Transverse colon (tissue), 3 donors: ENCODE measurements around the gene HMG20A.

Experiments
- CTCF ChIP-seq, 5 experiments: fragments of 200-600 bp in 3 of 5; fragments of 450-650 bp in 2 of 5; sonication (generic) in 3 of 5; IDR thresholded peaks; 1 replicate in 2 of 5; 2 replicates in 3 of 5; pipeline ENCODE4 v1.5.1; 2016 to 2017; ENCODE audit warnings: antibody characterized with exemption in 5 of 5, inconsistent platforms in 3 of 5, mild to moderate bottlenecking in 2 of 5, moderate library complexity in 1 of 5
- POLR2A ChIP-seq: fragments of 450-650 bp; IDR thresholded peaks from one replicate; pipeline ENCODE4 v1.6.1; 2016; ENCODE audit warnings: antibody characterized with exemption, mild to moderate bottlenecking, moderate library complexity

- no peak for TF ChIP-seq CTCF (IDR thresholded peaks at IDR 0.05)
- no peak for TF ChIP-seq POLR2A
Observed at GRCh38 chr15:77533578-77534430, 113.1 kb downstream of the HMG20A start.
